GM12878 (cell line): ENCODE data around the gene TMEM131L.

Experiments
- CTCF ChIP-seq, 3 experiments: IDR thresholded peaks in 2 of 3; conservative IDR thresholded peaks in 1 of 3; 2 replicates each; pipeline ENCODE4 v1.5.1; 2011; ENCODE audit warnings: low read depth in 3 of 3, low read length in 3 of 3, mild to moderate bottlenecking in 3 of 3, control low read depth in 2 of 3, moderate library complexity in 2 of 3, inconsistent platforms in 1 of 3, mixed read lengths in 1 of 3; ENCODE audit not compliant: control insufficient read depth in 2 of 3, insufficient read depth in 1 of 3; ENCODE audit errors: extremely low read depth in 1 of 3
- ESRRA ChIP-seq: IDR thresholded peaks from 2 replicates; pipeline ENCODE4 v1.6.1; 2012; ENCODE audit warnings: mild to moderate bottlenecking, low read length, improper control_type of control experiment
- POLR2A ChIP-seq: IDR thresholded peaks from 2 replicates; pipeline ENCODE4 v1.6.1; 2011; ENCODE audit warnings: low read depth, mild to moderate bottlenecking, low read length
- TCF12 ChIP-seq: IDR thresholded peaks from 2 replicates; pipeline ENCODE4 v1.6.1; 2011; ENCODE audit warnings: low read depth, mild to moderate bottlenecking, low read length

GRCh38 chr4:153519687-153520086 lies 53.5 kb downstream of the TMEM131L start:
- TF ChIP-seq TCF12: no peak
- TF ChIP-seq CTCF (IDR thresholded peaks at IDR 0.05 in 2 of 3, conservative IDR thresholded peaks at IDR 0.05 in 1 of 3; ENCODE audit: control insufficient read depth in 2 of 3, extremely low read depth in 1 of 3, insufficient read depth in 1 of 3, low read depth in 3 of 3, low read length in 3 of 3): no peak
- TF ChIP-seq POLR2A: no peak
- no peak for TF ChIP-seq ESRRA
